HL-60 (cell line): ENCODE measurements around the gene MTHFD1L.

ENCODE experiments used
- POLR2AphosphoS5 ChIP-seq: IDR thresholded peaks from 2 replicates; pipeline ENCODE4 v1.6.1; 2012; ENCODE audit warnings: low read depth
- TF ChIP-seq, protein P1 (sequence below): IDR thresholded peaks from one replicate; pipeline ENCODE4 v1.5.1; 2011; ENCODE audit warnings: low read length, control low read depth, inconsistent platforms; ENCODE audit not compliant: insufficient read depth

DNA sequence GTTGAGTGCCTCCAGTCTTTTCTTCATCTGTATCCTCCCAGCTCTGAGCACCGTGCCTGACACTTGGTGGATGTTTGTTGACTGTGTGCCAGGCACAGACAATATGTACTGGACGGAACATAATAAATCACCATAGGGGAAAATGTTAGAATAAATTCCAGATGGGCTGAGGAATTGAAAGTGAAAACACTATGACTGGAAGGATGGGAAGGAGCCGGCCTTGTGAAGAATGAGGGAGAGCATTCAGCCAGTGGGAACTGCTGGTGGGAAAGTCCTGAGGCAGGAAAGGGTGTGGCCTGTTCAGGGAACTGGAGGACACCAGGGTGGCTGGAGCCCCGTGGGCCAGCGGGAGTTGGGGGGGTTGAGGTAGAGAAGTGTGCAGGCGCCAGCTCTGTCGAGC lies 75.4 kb downstream of the MTHFD1L start:
- TF ChIP-seq, protein P1, sequence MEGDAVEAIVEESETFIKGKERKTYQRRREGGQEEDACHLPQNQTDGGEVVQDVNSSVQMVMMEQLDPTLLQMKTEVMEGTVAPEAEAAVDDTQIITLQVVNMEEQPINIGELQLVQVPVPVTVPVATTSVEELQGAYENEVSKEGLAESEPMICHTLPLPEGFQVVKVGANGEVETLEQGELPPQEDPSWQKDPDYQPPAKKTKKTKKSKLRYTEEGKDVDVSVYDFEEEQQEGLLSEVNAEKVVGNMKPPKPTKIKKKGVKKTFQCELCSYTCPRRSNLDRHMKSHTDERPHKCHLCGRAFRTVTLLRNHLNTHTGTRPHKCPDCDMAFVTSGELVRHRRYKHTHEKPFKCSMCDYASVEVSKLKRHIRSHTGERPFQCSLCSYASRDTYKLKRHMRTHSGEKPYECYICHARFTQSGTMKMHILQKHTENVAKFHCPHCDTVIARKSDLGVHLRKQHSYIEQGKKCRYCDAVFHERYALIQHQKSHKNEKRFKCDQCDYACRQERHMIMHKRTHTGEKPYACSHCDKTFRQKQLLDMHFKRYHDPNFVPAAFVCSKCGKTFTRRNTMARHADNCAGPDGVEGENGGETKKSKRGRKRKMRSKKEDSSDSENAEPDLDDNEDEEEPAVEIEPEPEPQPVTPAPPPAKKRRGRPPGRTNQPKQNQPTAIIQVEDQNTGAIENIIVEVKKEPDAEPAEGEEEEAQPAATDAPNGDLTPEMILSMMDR, result no peak
- TF ChIP-seq POLR2AphosphoS5, result no peak
